ENCODE data around the gene IL9R.
"Not testable (repeated sequence)": the region's sequence is repeated elsewhere in the genome, so short reads cannot be mapped to it uniquely, and the experiment has no call there.

DNA sequence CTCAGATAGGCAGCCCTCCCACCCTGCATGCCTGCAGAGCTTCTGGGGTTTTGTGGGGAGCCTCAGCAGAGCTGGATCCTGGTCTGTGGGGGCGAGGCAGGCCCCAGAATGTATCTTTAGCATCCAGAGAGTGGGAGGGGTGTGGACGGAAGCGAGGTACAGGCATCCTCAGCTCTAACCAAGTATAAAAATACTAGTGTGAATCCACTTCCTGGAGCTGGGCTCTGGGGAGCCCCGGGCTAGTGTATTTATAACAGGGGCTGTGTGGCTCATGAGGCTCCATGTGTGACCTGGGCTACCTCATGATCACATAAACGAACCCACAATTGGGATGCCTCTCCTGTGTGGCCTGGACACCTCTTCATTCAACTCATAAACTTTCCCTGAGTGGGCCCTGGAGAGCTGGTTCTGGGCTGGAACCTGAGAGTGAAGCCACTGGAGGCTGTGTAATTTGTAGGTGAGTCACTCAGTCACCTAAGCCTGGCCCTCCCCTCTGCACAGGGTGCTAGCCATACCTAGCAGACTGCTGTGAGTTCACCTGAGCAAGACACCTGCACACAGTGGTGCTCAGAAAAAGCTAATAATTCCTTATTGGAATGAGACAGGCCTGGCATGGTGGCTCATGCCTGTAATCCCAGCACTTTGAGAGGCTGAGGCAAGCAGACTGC, 15.9 kb downstream of the IL9R start:
- TF ChIP-seq, protein P1, sequence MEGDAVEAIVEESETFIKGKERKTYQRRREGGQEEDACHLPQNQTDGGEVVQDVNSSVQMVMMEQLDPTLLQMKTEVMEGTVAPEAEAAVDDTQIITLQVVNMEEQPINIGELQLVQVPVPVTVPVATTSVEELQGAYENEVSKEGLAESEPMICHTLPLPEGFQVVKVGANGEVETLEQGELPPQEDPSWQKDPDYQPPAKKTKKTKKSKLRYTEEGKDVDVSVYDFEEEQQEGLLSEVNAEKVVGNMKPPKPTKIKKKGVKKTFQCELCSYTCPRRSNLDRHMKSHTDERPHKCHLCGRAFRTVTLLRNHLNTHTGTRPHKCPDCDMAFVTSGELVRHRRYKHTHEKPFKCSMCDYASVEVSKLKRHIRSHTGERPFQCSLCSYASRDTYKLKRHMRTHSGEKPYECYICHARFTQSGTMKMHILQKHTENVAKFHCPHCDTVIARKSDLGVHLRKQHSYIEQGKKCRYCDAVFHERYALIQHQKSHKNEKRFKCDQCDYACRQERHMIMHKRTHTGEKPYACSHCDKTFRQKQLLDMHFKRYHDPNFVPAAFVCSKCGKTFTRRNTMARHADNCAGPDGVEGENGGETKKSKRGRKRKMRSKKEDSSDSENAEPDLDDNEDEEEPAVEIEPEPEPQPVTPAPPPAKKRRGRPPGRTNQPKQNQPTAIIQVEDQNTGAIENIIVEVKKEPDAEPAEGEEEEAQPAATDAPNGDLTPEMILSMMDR (IDR thresholded peaks at IDR 0.05; ENCODE audit: low read depth, low read length) = not testable (repeated sequence)
- not testable (repeated sequence) for TF ChIP-seq EZH2phosphoT487 (IDR thresholded peaks at IDR 0.05; ENCODE audit: low read depth)

All from OCI-LY3 (cell line).